HG03378 (cell line): ENCODE results near the gene YY1.
"Not testable (repeated sequence)": the region's sequence is repeated elsewhere in the genome, so short reads cannot be mapped to it uniquely, and the experiment has no call there.

Source experiments
- ATAC-seq: cut with Tn5 transposase; IDR thresholded peaks from one replicate; pipeline ENCODE4 v1.9.1; 2021; ENCODE audit warnings: mild to moderate bottlenecking, moderate library complexity; ENCODE audit not compliant: unreplicated experiment

YY1 gene

GRCh38 chr14:100213587-100213955 lies 25.4 kb upstream of the YY1 start:
- no peak for ATAC-seq

- ATAC-seq: peak; percentile 78
Measured at GRCh38 chr14:100213956-100214769, 24.8 kb upstream of the YY1 start.

- ATAC-seq: peak; percentile 19
Measured at GRCh38 chr14:100214770-100215083, 24.2 kb upstream of the YY1 start.

- ATAC-seq: no peak
Measured at GRCh38 chr14:100215330-100215885, 23.5 kb upstream of the YY1 start.

GRCh38 chr14:100219126-100219785 lies 19.7 kb upstream of the YY1 start:
- ATAC-seq: no peak

- peak; percentile 93 for ATAC-seq
Measured at GRCh38 chr14:100221533-100222223, 17.3 kb upstream of the YY1 start.

- ATAC-seq: no peak
Measured at GRCh38 chr14:100222224-100223093, 16.5 kb upstream of the YY1 start.

- no peak for ATAC-seq
Measured at GRCh38 chr14:100223332-100224201, 15.4 kb upstream of the YY1 start.

GRCh38 chr14:100224229-100224866 lies 14.6 kb upstream of the YY1 start:
- ATAC-seq: no peak

- ATAC-seq: no peak
Measured at GRCh38 chr14:100225169-100225568, 13.8 kb upstream of the YY1 start.

- no peak for ATAC-seq
Measured at GRCh38 chr14:100230361-100230760, 8.6 kb upstream of the YY1 start.

- ATAC-seq: no peak
Measured at GRCh38 chr14:100234511-100234910, 4.4 kb upstream of the YY1 start.

- not testable (repeated sequence) for ATAC-seq
Measured at GRCh38 chr14:100236271-100236818, 2.6 kb upstream of the YY1 start.

- ATAC-seq: no peak
Measured at GRCh38 chr14:100236881-100237280, 2.1 kb upstream of the YY1 start.

GRCh38 chr14:100237735-100238418 lies 1.1 kb upstream of the YY1 start:
- ATAC-seq: peak; percentile 19

- no peak for ATAC-seq
Measured at GRCh38 chr14:100239211-100239839, 381 bp downstream of the YY1 start.

- peak; percentile 23 for ATAC-seq
Measured at GRCh38 chr14:100239840-100240667, 1.1 kb downstream of the YY1 start.
